HEK293T (cell line): Measurements from ENCODE around the gene SUN1.

Experiments
- BHLHE40 ChIP-seq: fragments of 450-650 bp; IDR thresholded peaks from 2 replicates; pipeline ENCODE4 v1.6.1; 2016; ENCODE audit warnings: mild to moderate bottlenecking, moderate library complexity, borderline replicate concordance
- CTBP1 ChIP-seq: fragments of 450-650 bp; IDR thresholded peaks from 2 replicates; pipeline ENCODE4 v1.6.1; 2016; ENCODE audit warnings: borderline replicate concordance
- FOXA1 ChIP-seq: fragments of 450-650 bp; IDR thresholded peaks from 2 replicates; pipeline ENCODE4 v1.6.1; 2016; ENCODE audit warnings: mild to moderate bottlenecking
- FOXM1 ChIP-seq: fragments of 450-650 bp; IDR thresholded peaks from 2 replicates; pipeline ENCODE4 v1.6.1; 2017; ENCODE audit warnings: mild to moderate bottlenecking, borderline replicate concordance
- ZNF384 ChIP-seq: fragments of 450-650 bp; IDR thresholded peaks from 2 replicates; pipeline ENCODE4 v1.6.1; 2016
- TF ChIP-seq, protein P1 (sequence below): fragments of 450-650 bp; IDR thresholded peaks from 2 replicates; pipeline ENCODE4 v1.6.1; 2016

DNA sequence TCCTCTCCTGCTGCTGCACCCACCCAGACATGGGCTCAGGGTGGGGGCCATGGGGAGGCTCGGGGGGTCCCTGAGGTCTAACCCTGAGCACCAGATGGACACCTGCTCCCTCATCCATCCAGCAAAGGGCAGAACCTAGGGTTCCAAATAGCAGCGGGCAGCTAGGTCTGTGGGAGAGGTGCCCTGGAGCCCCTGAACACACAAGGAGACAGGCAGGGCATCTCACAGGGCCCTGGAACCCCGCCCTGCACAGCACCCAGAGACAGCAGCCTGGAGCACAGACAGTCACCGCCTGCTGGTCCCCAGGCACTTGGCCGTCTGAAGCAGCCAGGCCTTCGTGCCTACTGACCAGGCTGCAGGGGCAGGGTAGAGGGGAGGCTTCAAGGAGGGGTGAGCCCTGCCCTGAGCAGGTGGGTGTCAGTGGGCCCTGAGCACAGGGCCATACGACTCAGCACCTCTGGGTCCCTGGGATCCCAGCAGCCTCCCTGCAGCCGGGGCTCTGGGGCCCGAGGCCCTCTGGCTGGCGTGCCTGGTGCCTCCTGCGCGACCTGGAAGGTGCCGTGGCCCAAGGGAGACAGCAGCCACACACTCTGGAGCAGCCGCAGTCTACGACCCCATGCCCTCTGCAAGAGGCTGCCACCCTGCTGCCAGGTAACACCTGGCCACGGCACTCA lies 82.4 kb downstream of the SUN1 start:
- TF ChIP-seq FOXM1 (no peak), ZNF384 (no peak), BHLHE40 (no peak), FOXA1 (no peak), CTBP1 (no peak)
- TF ChIP-seq, protein P1, sequence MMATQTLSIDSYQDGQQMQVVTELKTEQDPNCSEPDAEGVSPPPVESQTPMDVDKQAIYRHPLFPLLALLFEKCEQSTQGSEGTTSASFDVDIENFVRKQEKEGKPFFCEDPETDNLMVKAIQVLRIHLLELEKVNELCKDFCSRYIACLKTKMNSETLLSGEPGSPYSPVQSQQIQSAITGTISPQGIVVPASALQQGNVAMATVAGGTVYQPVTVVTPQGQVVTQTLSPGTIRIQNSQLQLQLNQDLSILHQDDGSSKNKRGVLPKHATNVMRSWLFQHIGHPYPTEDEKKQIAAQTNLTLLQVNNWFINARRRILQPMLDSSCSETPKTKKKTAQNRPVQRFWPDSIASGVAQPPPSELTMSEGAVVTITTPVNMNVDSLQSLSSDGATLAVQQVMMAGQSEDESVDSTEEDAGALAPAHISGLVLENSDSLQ: no peak
